H1 (cell line): ENCODE data around the gene UCMA. TPM values are rescaled to one million over a fixed set of nuclear protein-coding genes. Genes with fewer than 3 reads are reported as not detected.

Source experiments
- CTCF ChIA-PET: fragments of 300-600 bp; sonication (Branson Sonifier 250); formaldehyde crosslinking; loops from one replicate; lab custom pipeline; 2021; ENCODE audit not compliant: partially characterized antibody; lab: Charles Lee
- POLR2A ChIA-PET: fragments of 300-600 bp; sonication (Branson Sonifier 250); formaldehyde crosslinking; loops from one replicate; lab custom pipeline; 2021; ENCODE audit warnings: inconsistent platforms; ENCODE audit not compliant: partially characterized antibody; lab: Charles Lee
- DNase-seq, 2 experiments: peaks; one replicate each; pipeline versions ENCODE4 v3.0.0 to v3.0.0-alpha.2; 2010 to 2022; ENCODE audit warnings: low spot score in 2 of 2, low read depth in 1 of 2, mixed read lengths in 1 of 2
- FAIRE-seq: peaks from 2 replicates; lab custom pipeline; 2011; peaks lifted over from hg19 to GRCh38; lab: Jason Lieb, UNC
- H2AFZ ChIP-seq: 2 replicates; pipeline ENCODE4 v1.8.1; 2012; ENCODE audit warnings: low read length, inconsistent platforms
- H2AK5ac ChIP-seq: 2 replicates; pipeline ENCODE4 v1.6.1; 2013; ENCODE audit warnings: low read depth, low read length
- H2BK120ac ChIP-seq: replicated peaks from 2 replicates; pipeline ENCODE3; 2013; ENCODE audit warnings: low read depth, low read length, inconsistent platforms
- H2BK12ac ChIP-seq: 2 replicates; pipeline ENCODE4 v1.6.1; 2013; ENCODE audit warnings: low read depth, low read length
- H2BK15ac ChIP-seq: 2 replicates; pipeline ENCODE4 v1.6.1; 2013; ENCODE audit warnings: low read length
- H2BK20ac ChIP-seq: 2 replicates; pipeline ENCODE4 v1.6.1; 2013; ENCODE audit warnings: low read length
- H2BK5ac ChIP-seq: 2 replicates; pipeline ENCODE4 v1.6.1; 2013; ENCODE audit warnings: low read depth, low read length
- H3K14ac ChIP-seq: 2 replicates; pipeline ENCODE4 v1.6.1; 2013; ENCODE audit warnings: inconsistent platforms; ENCODE audit not compliant: insufficient read length
- H3K18ac ChIP-seq: 2 replicates; pipeline ENCODE4 v1.6.1; 2013; ENCODE audit warnings: low read length; ENCODE audit errors: extremely low read depth
- H3K23ac ChIP-seq: 2 replicates; pipeline ENCODE4 v1.6.1; 2013; ENCODE audit warnings: inconsistent platforms; ENCODE audit not compliant: insufficient read length
- H3K23me2 ChIP-seq: 2 replicates; pipeline ENCODE4 v1.6.1; 2013; ENCODE audit warnings: low read depth, low read length
- H3K27ac ChIP-seq: 2 replicates; pipeline ENCODE4 v1.6.1; 2011; ENCODE audit warnings: low read depth, low read length, inconsistent platforms
- H3K27me3 ChIP-seq, 4 experiments: replicated peaks in 1 of 4; 1 replicate in 1 of 4; 2 replicates in 3 of 4; pipeline versions ENCODE4 v1.6.1 to v1.8.1; 2011 to 2013; ENCODE audit warnings: low read length in 3 of 4, mild to moderate bottlenecking in 3 of 4, inconsistent platforms in 2 of 4, mixed read lengths in 2 of 4, moderate library complexity in 1 of 4; ENCODE audit not compliant: control insufficient read depth in 3 of 4, insufficient read depth in 3 of 4; ENCODE audit errors: extremely low read depth in 1 of 4
- H3K36me3 ChIP-seq, 4 experiments: 2 replicates each; pipeline versions ENCODE4 v1.6.1 to v1.8.1; 2011 to 2013; ENCODE audit warnings: mild to moderate bottlenecking in 4 of 4, low read length in 3 of 4, moderate library complexity in 2 of 4, control low read depth in 1 of 4, inconsistent platforms in 1 of 4; ENCODE audit not compliant: insufficient read depth in 4 of 4, control insufficient read depth in 2 of 4
- H3K4ac ChIP-seq: replicated peaks from 2 replicates; pipeline ENCODE3; 2013; ENCODE audit warnings: low read length, low read depth, mixed read lengths, inconsistent platforms; ENCODE audit not compliant: insufficient read length
- H3K4me1 ChIP-seq, 4 experiments: replicated peaks in 1 of 4; 1 replicate in 1 of 4; 2 replicates in 3 of 4; pipeline versions ENCODE4 v1.6.1 to v1.8.1; 2011 to 2013; ENCODE audit warnings: low read length in 3 of 4, inconsistent platforms in 2 of 4, mixed read lengths in 1 of 4; ENCODE audit not compliant: insufficient read depth in 4 of 4, control insufficient read depth in 3 of 4
- H3K4me2 ChIP-seq, 2 experiments: 2 replicates each; pipeline versions ENCODE4 v1.6.1 to v1.8.1; 2011 to 2013; ENCODE audit warnings: low read depth in 2 of 2, low read length in 2 of 2, control low read depth in 1 of 2, inconsistent platforms in 1 of 2, mild to moderate bottlenecking in 1 of 2; ENCODE audit not compliant: insufficient read depth in 1 of 2
- H3K4me3 ChIP-seq, 4 experiments: fragments of 200-600, 300-600 bp in 1 of 4; sonication (generic), shearing (Covaris generic), sonication (Bioruptor Twin) in 1 of 4; 2 replicates each; pipeline versions ENCODE4 v1.5.1 to v1.8.1; 2011 to 2016; ENCODE audit warnings: low read length in 4 of 4, low read depth in 3 of 4, control low read depth in 2 of 4, inconsistent platforms in 2 of 4, mild to moderate bottlenecking in 2 of 4, mixed read lengths in 1 of 4, moderate library complexity in 1 of 4; ENCODE audit not compliant: insufficient read depth in 2 of 4; ENCODE audit errors: extremely low read depth in 1 of 4
- H3K56ac ChIP-seq: replicated peaks from 2 replicates; pipeline ENCODE3; 2013; ENCODE audit warnings: low read depth, mild to moderate bottlenecking, mixed read lengths, low read length, inconsistent platforms; ENCODE audit not compliant: insufficient read length
- H3K79me1 ChIP-seq: 2 replicates; pipeline ENCODE4 v1.6.1; 2013; ENCODE audit warnings: low read depth, low read length, control low read depth
- H3K79me2 ChIP-seq, 2 experiments: 2 replicates each; pipeline versions ENCODE4 v1.6.1 to v1.8.1; 2012 to 2013; ENCODE audit warnings: low read length in 2 of 2, mild to moderate bottlenecking in 2 of 2, inconsistent platforms in 1 of 2; ENCODE audit not compliant: insufficient read depth in 2 of 2, control insufficient read depth in 1 of 2
- H3K9ac ChIP-seq, 4 experiments: replicated peaks in 1 of 4; 1 replicate in 1 of 4; 2 replicates in 3 of 4; pipeline versions ENCODE4 v1.6.1 to v1.8.1; 2011 to 2013; ENCODE audit warnings: low read depth in 3 of 4, low read length in 3 of 4, control low read depth in 2 of 4, mild to moderate bottlenecking in 2 of 4, moderate library complexity in 2 of 4, inconsistent platforms in 1 of 4; ENCODE audit errors: extremely low read depth in 1 of 4
- H3K9me3 ChIP-seq, 2 experiments: 2 replicates each; pipeline versions ENCODE4 v1.6.1 to v1.8.1; 2012 to 2013; ENCODE audit warnings: mild to moderate bottlenecking in 2 of 2, moderate library complexity in 2 of 2, control low read depth in 1 of 2, inconsistent platforms in 1 of 2, low read depth in 1 of 2, low read length in 1 of 2, mixed read lengths in 1 of 2; ENCODE audit not compliant: insufficient read depth in 2 of 2
- H4K20me1 ChIP-seq, 2 experiments: replicated peaks in 1 of 2; 2 replicates each; pipeline versions ENCODE3 to v1.8.1; 2011 to 2013; ENCODE audit warnings: inconsistent platforms in 2 of 2, low read length in 2 of 2, mild to moderate bottlenecking in 1 of 2; ENCODE audit not compliant: insufficient read depth in 2 of 2, control insufficient read depth in 1 of 2
- H4K5ac ChIP-seq: 2 replicates; pipeline ENCODE4 v1.6.1; 2013; ENCODE audit warnings: low read length, low read depth, mixed read lengths, inconsistent platforms; ENCODE audit not compliant: insufficient read length
- H4K8ac ChIP-seq: 2 replicates; pipeline ENCODE4 v1.8.0; 2013; ENCODE audit warnings: mild to moderate bottlenecking, moderate library complexity, low read length, inconsistent platforms; ENCODE audit not compliant: insufficient read depth; ENCODE audit errors: extremely low read depth
- H4K91ac ChIP-seq: replicated peaks from 2 replicates; pipeline ENCODE3; 2013; ENCODE audit warnings: low read length, mixed read lengths, inconsistent platforms; ENCODE audit not compliant: insufficient read length
- BCL11A ChIP-seq, 2 experiments: IDR thresholded peaks; one replicate each; pipeline ENCODE4 v1.6.1; 2011; ENCODE audit warnings: low read depth in 2 of 2, low read length in 2 of 2, mild to moderate bottlenecking in 2 of 2
- HDAC6 ChIP-seq: IDR thresholded peaks from one replicate; pipeline ENCODE4 v1.7.1; 2012; ENCODE audit warnings: low read depth, mild to moderate bottlenecking, inconsistent platforms, low read length, moderate library complexity
- MAFK ChIP-seq: IDR thresholded peaks from 2 replicates; pipeline ENCODE4 v1.6.1; 2012; ENCODE audit warnings: low read depth, mild to moderate bottlenecking, improper control_type of control experiment, low read length
- SP1 ChIP-seq: IDR thresholded peaks from 2 replicates; pipeline ENCODE4 v1.6.1; 2011; ENCODE audit warnings: low read depth, low read length
- SP4 ChIP-seq: IDR thresholded peaks from 2 replicates; pipeline ENCODE4 v1.6.1; 2012; ENCODE audit warnings: low read length, inconsistent platforms
- ZNF274 ChIP-seq: IDR thresholded peaks from 2 replicates; pipeline ENCODE4 v1.7.0; 2012; ENCODE audit warnings: low read length, borderline replicate concordance; ENCODE audit errors: extremely low read depth
- WGBS, 2 experiments: shearing (Covaris generic) in 1 of 2; methylation state at CpG; one replicate each; pipeline versions ENCODE4 v1.1.6 to v1.1.7; 2013 to 2015; ENCODE audit warnings: low lambda C conversion rate in 2 of 2, mixed read lengths in 2 of 2, inconsistent platforms in 1 of 2, low coverage in 1 of 2, missing lambda C conversion rate in 1 of 2; ENCODE audit not compliant: insufficient replicate concordance in 2 of 2, insufficient coverage in 1 of 2, insufficient read length in 1 of 2; ENCODE audit errors: extremely low coverage in 1 of 2, missing lambda C conversion rate in 1 of 2; 5-methylcytosine and 5-hydroxymethylcytosine counted together
- polyA plus RNA-seq, 7 experiments: library from polyadenylated mRNA; depleted of rRNA in 3 of 7; stranded (reverse) in 5 of 7; unstranded in 2 of 7; fragments of >200 nt in 5 of 7; fragments of 200-250 nt in 2 of 7; gene quantifications; 1 replicate in 5 of 7; 2 replicates in 1 of 7; 4 replicates in 1 of 7; pipeline versions ENCODE4 v1.2.1 to v1.2.3, GENCODE V29; 2011 to 2013; ENCODE audit warnings: missing spikeins in 2 of 7, mixed read lengths in 2 of 7
- total RNA-seq: library from RNA; stranded (reverse); fragmentation: NEBNext Ultra II Directional; extraction: Animal tissue kit (Norgen Biotek cat#: 25700); gene quantifications from 2 replicates; pipeline ENCODE4 v1.2.1, GENCODE V29; 2021
- TF ChIP-seq, protein P1 (sequence below): IDR thresholded peaks from 2 replicates; pipeline ENCODE4 v1.6.1; 2012; ENCODE audit warnings: inconsistent platforms

Gene UCMA
- total and polyA plus RNA-seq, 2 of the 8 experiments (the other 6 are each of a cell fraction or from before 2014, with no cell fraction given) = 1.2 to 4.6 TPM

DNA sequence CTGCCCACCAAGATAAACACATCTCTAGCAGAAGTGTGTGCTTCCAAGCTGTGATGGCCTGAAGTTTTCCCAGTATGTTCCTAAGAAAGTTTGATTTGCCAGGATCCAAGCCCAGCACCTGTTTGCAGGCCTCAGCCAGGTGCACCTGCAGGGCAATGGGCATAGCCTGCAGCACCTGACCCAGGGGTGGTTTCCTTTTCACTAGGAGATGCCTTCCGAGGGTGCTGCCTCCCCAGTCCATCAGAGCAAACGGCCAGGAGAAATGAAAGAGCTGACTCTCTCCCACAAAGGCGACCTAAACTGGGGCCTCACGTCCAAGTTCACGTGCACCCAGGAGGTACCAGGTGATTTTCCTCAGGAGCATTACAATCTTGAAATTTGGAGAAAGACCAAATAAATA lies 7.1 kb downstream of the UCMA start:
- H3K9me3 ChIP-seq = no peaks in the 10 kb centered on the region
- H3K23ac ChIP-seq = no peak overlapping the region
- H3K4ac ChIP-seq = no peak overlapping the region
- H3K79me1 ChIP-seq = no peaks in the 10 kb centered on the region; the same call in 1 of the 2 replicates
- WGBS, 2 experiments = 85% methylated on average over 5 of the region's 5 CpGs; no CpG with 5 or more reads in 1 of the 2 experiments
- peaks cover 0 to 5% (median 0%) of the 10 kb centered on the region in 4 experiments; a peak in 4 of 7 replicates for H3K4me1 ChIP-seq
- no peak overlapping the region for H3K9ac ChIP-seq
- no peak for DNase-seq
- no peak overlapping the region for H3K14ac ChIP-seq
- no peak overlapping the region for H3K4me2 ChIP-seq
- H2BK15ac ChIP-seq = no peak overlapping the region
- H3K36me3 ChIP-seq = no peaks in the 10 kb centered on the region
- no peak overlapping the region for H3K18ac ChIP-seq
- no peak overlapping the region for H2BK20ac ChIP-seq
- no peak overlapping the region for H2BK5ac ChIP-seq
- no peak overlapping the region for H2BK12ac ChIP-seq
- no peak overlapping the region for H3K27ac ChIP-seq
- no peak overlapping the region for H3K4me3 ChIP-seq
- H4K5ac ChIP-seq = no peak overlapping the region
- ChIA-PET CTCF (interaction anchor here (0.6 to 1.3 kb wide), 3 partner anchors 17 to 466 kb away, joined by 3 to 5 read pairs (median 4); no protein-coding TSS in a partner anchor), POLR2A (interaction anchor here (1.0 to 1.7 kb wide), 2 partner anchors 12 to 122 kb away, joined by 3 to 4 read pairs; no protein-coding TSS in a partner anchor)
- no peaks in the 10 kb centered on the region for H3K23me2 ChIP-seq
- TF ChIP-seq BCL11A (IDR thresholded peaks at IDR 0.05; ENCODE audit: low read depth in 2 of 2, low read length in 2 of 2) = no peak
- TF ChIP-seq SP4 = no peak
- TF ChIP-seq, protein P1, sequence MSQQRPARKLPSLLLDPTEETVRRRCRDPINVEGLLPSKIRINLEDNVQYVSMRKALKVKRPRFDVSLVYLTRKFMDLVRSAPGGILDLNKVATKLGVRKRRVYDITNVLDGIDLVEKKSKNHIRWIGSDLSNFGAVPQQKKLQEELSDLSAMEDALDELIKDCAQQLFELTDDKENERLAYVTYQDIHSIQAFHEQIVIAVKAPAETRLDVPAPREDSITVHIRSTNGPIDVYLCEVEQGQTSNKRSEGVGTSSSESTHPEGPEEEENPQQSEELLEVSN = no peak
- no peak for TF ChIP-seq HDAC6
- no peak for TF ChIP-seq SP1
- TF ChIP-seq ZNF274 = no peak
- TF ChIP-seq MAFK = no peak
- H4K8ac ChIP-seq = no peak overlapping the region
- no peak overlapping the region for H3K56ac ChIP-seq
- no peak overlapping the region for H2AFZ ChIP-seq
- H3K79me2 ChIP-seq = no peaks in the 10 kb centered on the region
- no peak overlapping the region for H2AK5ac ChIP-seq
- no peak overlapping the region for H2BK120ac ChIP-seq
- no peak for FAIRE-seq
- H4K20me1 ChIP-seq = no peaks in the 10 kb centered on the region
- H4K91ac ChIP-seq = no peak overlapping the region
- no peaks in the 10 kb centered on the region for H3K27me3 ChIP-seq
